Suppressor macrophage treated with lipopolysaccharide for 1 hour (primary cell): ENCODE results near the gene KCNQ4.

Experiments used
- DNase-seq, 3 donors: peaks; one replicate each; pipeline ENCODE4 v3.0.0-alpha.2; 2020 to 2022

The KCNQ4 gene

GRCh38 chr1:40755067-40755466 is 28.5 kb upstream of the KCNQ4 start:
- peak; percentile 26 to 68 (median 31) for DNase-seq

GRCh38 chr1:40756523-40756922 is 27.1 kb upstream of the KCNQ4 start:
- DNase-seq = no peak

GRCh38 chr1:40757084-40757483 is 26.5 kb upstream of the KCNQ4 start:
- DNase-seq = no peak

DNA sequence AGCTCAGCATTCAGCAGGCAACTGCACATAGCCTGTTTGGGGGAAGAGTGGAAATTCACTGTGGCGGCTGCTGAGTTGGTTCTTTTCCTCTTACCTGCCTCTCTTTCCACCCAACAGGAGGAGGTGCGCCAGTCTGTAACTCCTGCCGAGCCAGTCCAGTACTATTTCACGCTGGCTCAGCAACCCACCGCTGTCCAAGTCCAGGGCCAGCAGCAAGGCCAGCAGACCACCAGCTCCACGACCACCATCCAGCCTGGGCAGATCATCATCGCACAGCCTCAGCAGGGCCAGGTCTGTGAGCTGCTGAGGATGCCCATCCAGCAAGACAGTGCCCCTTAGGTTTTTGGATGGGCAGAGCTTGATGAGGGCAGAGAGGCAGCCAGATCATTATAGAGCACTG is 25.6 kb upstream of the KCNQ4 start:
- no peak for DNase-seq

DNA sequence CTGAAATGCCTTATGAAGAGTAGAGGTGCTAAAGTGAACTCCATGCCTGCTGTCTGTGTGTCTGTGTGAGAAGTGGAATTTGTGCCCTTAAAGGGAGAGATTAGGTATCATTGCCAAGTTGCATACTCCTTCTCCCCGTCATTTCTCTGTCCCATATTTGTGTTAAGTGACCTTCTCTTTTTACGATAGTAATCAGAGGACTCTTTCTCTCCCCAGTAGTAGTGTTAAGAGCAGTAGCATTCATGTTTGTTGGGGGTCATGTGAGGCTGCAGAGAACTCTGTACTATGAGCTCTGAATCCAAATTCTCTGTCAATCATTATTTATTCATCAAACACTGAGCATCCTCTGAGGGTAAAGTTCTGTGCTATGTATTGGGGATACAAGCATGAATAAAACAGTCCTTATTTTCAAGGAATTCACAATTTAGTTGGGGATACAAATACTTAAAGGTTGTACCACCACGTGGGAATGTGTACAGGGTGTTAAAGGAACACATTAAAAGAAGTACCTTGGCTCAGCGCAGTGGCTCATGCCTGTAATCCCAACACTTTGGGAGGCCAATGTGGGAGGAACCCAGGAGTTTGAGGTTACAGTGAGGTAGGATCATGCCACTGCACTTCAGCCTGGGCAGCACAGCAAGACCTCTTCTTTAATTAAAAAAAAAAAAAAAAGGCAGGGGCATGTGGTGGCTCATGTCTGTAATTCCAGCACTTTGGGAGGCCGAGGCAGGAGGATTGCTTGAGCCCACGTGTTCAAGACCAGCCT is 24.8 kb upstream of the KCNQ4 start:
- DNase-seq = no peak

DNA sequence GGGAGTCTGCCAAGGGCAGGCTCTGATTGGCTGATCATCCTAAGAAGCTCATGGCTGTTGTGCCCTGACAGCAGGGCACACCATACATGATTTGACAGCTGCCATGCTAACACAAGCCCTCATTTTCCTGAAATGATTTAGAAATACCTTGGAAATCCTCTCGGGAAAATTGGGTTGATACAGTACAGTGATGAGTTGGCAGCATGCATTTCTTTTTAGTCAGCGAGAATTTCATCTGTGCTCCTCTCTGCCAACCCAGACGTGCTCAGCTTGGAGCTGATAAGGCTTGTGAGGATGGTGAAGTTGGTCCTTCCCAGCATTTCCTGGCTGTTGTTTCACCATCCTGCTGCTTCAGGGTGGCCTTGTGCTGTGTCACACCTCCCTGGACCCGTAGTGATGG is 22.6 kb upstream of the KCNQ4 start:
- no peak for DNase-seq

DNA sequence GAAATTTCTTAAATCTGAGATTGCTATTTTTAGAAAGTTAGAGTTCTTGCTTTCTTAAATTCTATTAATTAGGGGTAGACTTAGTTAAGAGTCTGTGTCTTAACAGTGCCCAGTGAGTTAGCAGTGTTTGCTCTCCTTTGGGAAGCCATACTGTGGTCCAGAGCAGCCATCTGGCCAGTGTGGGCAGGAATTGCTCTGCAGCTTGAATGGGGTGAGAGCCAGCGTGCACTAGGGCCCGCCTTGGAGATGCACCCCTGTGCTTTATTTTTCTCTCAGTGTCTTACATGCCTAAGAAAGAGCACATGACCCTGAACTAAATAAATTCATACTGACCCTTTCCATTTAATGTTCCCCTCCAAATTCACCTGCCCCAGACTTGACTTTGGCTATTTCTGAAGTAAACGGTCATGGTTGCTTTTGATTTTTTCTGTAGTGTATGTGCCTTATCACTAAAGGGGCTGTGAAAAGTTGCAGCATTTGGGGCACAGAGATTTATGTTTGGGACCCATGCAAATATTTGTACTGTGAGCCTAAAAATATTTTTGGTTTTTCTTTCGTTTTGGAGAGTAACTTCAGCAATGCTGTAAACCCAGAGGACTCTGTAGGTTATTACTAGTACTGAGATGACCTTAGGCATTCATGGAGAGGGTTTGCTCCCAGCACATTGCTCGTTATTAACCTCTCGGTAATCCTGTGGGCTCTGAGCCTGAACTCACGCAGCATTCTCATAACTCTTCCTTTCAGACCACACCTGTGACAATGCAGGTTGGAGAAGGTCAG is 21.3 kb upstream of the KCNQ4 start:
- no peak for DNase-seq

DNA sequence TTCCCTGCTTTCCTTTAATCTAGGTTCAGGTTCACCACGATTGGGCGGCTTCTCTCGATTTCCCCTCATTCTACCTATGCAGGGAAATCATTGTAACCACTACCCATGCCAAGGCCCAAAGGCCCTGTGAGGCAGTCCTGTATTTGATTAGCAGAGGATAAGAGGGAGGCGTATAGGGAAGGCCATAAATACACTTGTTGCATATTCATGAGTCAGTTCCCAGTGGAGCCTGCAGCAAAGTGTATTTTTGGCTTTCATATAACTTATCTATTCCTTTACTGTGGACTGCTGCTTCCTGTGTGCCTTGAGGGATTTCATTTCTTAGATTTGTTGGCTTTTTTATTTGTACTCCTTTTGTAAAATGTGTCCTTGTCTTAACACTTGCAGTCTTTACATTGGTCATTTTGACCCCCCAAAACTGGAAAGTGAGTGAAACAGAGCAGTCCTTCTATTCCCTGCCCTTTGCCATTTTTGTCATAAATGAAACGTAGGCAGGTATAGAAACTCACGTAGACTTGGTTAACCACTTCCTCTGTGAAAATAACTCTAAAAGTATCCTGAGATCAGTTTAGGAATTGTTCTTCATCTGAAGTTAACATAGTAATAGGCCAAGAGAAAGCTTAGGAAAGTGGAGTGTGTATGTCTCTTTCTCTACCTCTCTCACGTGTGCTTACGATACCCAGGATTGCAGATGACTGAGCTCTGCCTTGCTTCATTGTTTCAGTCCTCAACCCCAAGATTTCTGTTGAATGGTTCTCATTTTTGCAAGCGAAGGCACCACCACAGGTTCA is 19.6 kb upstream of the KCNQ4 start:
- no peak for DNase-seq

- no peak for DNase-seq
Measured at GRCh38 chr1:40764981-40765380, 18.6 kb upstream of the KCNQ4 start.

DNA sequence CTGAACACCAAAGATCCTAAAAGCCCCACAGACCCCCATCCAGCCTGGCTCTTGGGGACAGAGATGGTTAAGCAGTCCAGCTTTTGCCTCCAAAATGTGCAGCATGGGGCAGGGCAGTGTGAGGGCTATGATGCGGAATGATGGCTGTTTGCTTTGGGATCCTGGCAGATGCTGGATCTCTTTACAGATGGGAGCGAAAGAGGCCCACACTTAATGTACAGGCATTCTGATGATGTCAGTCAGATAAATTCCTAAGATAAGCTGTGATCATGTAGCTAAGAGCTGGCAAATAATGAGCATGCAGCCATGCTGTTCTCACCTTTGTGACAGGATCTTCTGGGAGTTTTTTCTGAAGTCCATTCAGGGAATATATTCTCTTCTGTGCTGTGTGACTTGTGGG is 17.6 kb upstream of the KCNQ4 start:
- DNase-seq = no peak

- DNase-seq = no peak
Measured at GRCh38 chr1:40766560-40766959, 17.0 kb upstream of the KCNQ4 start.

GRCh38 chr1:40768146-40768990 is 15.2 kb upstream of the KCNQ4 start:
- DNase-seq = no peak

DNA sequence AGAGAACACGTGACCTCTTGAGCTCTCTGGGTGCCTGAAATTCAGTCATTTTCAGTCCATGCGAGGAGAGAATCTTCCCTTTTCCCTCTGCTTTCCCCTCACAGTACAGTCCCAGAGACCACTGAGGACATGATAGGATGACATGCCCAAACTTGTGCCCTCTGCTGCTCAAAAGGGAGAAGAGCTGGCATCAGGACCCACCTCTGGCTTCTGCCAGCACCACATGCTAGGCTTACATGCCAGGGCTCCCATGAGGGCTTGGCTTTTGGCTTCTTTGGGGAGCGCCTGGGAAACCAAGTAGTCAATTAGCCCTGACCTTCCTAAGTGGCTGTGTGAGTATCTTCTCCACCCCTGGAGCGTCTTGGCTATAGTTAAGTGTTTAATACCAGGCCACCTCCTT is 13.8 kb upstream of the KCNQ4 start:
- DNase-seq = peak in 1 of 3 donors; percentile 12

GRCh38 chr1:40770296-40771070 is 13.1 kb upstream of the KCNQ4 start:
- DNase-seq = no peak

- DNase-seq = no peak
Measured at GRCh38 chr1:40772146-40772955, 11.2 kb upstream of the KCNQ4 start.

DNA sequence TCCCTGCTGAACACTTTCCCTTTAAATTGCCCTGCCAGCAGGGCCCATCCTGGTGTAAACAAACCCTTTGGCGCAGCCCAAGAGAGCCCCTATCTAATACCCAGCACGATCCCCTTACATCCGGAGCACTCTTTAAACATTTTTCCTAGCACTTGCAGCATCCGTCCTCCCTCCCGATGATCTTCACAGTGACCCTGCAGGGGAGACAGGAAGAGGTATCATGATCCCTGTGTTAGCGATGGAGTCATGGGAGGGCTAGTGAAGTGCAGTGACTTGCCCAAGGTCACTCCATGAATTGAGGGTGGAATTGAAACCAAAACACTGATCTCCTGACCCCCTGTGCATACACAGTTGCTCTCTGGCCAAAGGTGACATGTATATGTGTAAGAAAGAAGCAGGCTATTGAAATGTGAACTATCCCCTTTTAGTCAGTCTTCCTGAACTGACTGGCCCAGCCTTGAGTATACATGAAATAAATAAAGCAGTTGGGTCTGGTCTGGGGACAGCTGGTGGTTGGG is 9.8 kb upstream of the KCNQ4 start:
- DNase-seq = no peak

DNA sequence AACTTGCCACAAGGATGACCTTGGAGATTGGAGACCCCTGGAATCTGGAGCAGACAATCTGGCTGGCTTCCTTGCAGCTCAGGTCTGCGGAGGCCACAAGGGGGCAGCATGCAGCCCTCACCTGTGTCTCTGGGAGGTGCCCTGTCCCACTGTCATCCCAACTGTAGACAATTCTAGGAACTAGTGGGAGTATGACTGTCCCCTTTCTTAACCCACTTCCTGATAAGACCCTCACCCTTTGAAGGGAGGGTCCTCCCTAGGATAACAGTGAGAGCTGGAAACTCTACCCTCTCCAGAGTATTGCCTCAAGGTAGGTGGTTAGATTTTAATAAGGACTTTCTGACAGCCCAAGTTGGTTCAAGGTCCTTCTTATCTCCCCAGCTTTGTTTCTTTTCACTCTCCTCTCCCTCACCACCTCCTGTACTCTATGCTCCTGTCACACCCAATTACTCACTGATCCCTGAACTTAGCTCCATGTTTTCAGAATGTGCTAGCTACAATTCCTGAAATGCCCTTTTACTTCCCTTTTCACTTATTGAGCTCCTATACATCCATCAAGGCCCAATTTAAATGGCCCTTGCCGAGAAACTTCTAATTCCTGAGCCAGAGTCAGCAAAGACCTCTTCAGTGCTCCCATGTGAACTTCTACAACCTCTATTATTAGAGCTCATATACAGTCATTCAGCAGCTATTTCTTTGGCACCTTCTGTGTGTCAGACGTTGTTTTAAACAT is 9.2 kb upstream of the KCNQ4 start:
- peak; percentile 41 to 68 (median 44) for DNase-seq

DNA sequence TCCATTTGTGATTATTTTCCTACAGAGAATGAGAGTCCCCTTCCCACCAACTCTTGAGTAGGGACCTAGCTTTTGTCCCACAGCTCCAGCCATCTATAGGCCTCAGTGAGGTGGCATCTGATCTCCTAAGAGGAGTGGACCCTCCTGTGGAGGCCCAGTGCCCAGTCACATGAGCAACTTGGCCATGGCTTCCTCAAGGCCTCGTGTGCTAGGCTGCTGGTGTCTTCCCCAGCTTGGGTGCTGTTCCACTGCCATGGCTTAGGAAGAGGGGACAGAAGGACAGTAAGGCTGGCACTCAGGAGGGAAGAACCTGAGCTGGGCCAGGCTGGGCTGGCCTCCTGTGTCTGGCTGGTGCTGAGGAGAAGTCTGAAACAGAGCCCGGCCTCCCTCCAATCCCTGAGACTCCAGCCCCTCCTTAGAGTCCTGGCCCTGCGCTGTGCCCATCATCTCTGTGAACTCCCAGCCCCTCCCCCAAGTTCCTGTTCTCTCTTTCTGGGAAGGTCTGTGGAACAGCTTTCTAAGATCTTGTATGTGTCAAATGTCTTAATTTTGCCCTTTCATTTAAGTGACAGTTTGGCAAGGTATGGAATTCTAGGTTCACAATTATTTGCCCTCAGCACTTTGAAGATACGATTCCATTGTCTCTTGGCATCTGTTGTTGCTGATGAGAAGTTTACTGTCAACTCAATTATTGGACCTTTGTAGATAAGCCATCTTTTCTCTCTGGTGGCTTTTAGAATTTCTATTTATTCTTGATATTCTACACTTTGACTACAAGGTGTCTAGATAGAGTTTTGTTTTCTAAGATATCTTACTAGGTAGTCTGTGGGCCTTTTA is 7.1 kb upstream of the KCNQ4 start:
- DNase-seq = no peak
